Measurements from ENCODE around the gene PASK. TPM values are rescaled to one million over a fixed set of nuclear protein-coding genes. Genes with fewer than 3 reads are reported as not detected.

Gene PASK
- total and polyA plus RNA-seq, 9 of the 15 experiments (the other 6 are each of a cell fraction or from before 2014, with no cell fraction given) = 1.5 to 30.3 (median 9.9) TPM

GRCh38 chr2:241128266-241128665 is 21.0 kb downstream of the PASK start (continued):
- TF ChIP-seq VEZF1 (CRISPR knock-in tag; IDR thresholded peaks at IDR 0.05) (no peak), FOS (IDR thresholded peaks at IDR 0.05; ENCODE audit: extremely low read depth, insufficient read length) (no peak), RERE (CRISPR knock-in tag; IDR thresholded peaks at IDR 0.05; ENCODE audit: borderline replicate concordance) (no peak), MIER1 (IDR thresholded peaks at IDR 0.05; ENCODE audit: low read depth) (no peak), SOX6 (IDR thresholded peaks at IDR 0.05) (no peak), ETS2 (tag; IDR thresholded peaks at IDR 0.05; ENCODE audit: borderline replicate concordance, poor library complexity, severe bottlenecking) (no peak), ZNF561 (CRISPR knock-in tag; conservative IDR thresholded peaks at IDR 0.05) (no peak), TGIF2 (CRISPR knock-in tag; IDR thresholded peaks at IDR 0.05) (no peak)
